ENCODE data around the gene RILPL1. TPM values are rescaled to one million over a fixed set of nuclear protein-coding genes. Genes with fewer than 3 reads are reported as not detected.

The RILPL1 gene
- total and polyA plus RNA-seq, 12 donors = 12.9 to 42.9 (median 20.6) TPM

DNA sequence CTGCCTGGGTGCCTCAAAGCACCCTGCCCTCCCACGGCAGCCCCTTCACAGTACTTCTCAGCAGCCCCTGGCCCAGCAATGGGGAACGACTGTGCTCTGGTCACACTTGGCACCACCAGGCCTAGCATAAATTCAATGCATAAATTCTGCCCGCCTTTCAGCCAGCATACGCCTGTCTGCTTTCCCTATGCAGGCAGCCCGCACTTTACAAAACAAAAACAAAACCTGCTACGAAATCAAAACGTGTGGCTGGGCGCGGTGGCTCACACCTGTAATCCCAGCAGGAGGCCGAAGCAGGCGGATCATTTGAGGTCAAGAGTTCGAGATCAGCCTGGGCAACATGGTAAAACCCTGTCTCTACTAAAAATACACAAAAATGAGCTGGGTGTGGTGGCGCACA lies 42.0 kb downstream of the RILPL1 start:
- Histone ChIP-seq H3K36me3 (replicated peaks in 1 of 2) (peaks cover 0 to 2% of the 10 kb centered on the region in 2 donors), H3K4me1 (replicated peaks in 1 of 2) (no peaks in the 10 kb centered on the region), H3K27ac (no peak overlapping the region), H3K27me3 (no peaks in the 10 kb centered on the region), H3K4me3 (no peak overlapping the region), H3K9me3 (replicated peaks in 1 of 3) (no peaks in the 10 kb centered on the region)
- no peak for TF ChIP-seq POLR2A (IDR thresholded peaks at IDR 0.05)
- TF ChIP-seq, protein P1, sequence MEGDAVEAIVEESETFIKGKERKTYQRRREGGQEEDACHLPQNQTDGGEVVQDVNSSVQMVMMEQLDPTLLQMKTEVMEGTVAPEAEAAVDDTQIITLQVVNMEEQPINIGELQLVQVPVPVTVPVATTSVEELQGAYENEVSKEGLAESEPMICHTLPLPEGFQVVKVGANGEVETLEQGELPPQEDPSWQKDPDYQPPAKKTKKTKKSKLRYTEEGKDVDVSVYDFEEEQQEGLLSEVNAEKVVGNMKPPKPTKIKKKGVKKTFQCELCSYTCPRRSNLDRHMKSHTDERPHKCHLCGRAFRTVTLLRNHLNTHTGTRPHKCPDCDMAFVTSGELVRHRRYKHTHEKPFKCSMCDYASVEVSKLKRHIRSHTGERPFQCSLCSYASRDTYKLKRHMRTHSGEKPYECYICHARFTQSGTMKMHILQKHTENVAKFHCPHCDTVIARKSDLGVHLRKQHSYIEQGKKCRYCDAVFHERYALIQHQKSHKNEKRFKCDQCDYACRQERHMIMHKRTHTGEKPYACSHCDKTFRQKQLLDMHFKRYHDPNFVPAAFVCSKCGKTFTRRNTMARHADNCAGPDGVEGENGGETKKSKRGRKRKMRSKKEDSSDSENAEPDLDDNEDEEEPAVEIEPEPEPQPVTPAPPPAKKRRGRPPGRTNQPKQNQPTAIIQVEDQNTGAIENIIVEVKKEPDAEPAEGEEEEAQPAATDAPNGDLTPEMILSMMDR (IDR thresholded peaks at IDR 0.05) = no peak
- WGBS, 4 donors = 90 to 96% (median 93%) methylated on average over 12 to 13 of the region's 13 CpGs
- intact Hi-C loops (cut with DNase I) = no loop called here
- DNase-seq = no peak

DNA sequence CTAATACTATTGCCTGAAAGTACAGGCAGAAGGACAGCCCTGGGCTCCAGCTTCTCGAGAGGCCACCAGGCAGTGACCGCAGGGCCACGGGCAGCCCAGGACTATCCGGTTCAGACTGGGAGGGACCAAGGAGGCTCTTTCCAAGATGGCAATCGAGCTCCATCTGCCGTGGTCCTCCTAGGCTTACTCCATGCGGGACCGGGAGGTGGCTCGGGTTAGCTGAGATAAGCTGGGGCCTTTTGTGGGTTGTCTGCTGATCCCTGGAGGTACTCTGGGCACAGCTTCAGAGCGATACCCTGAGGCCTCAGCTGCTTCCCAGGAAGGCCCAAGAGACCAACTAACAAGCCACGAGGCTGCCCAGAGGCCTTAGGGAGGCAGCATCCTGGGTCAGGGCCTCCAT lies 42.5 kb downstream of the RILPL1 start:
- no peak overlapping the region for H3K4me3 ChIP-seq
- H3K36me3 ChIP-seq (replicated peaks in 1 of 2) = no peaks in the 10 kb centered on the region
- no peaks in the 10 kb centered on the region for H3K27me3 ChIP-seq
- H3K4me1 ChIP-seq (replicated peaks in 1 of 2) = no peaks in the 10 kb centered on the region
- intact Hi-C loops (cut with DNase I) = no loop called here
- WGBS, 4 donors = 84 to 94% (median 90%) methylated on average over 9 to 11 of the region's 11 CpGs
- H3K9me3 ChIP-seq (replicated peaks in 1 of 3) = no peaks in the 10 kb centered on the region
- TF ChIP-seq, protein P1 (IDR thresholded peaks at IDR 0.05) = no peak
- no peak for TF ChIP-seq POLR2A (IDR thresholded peaks at IDR 0.05)
- no peak for DNase-seq
- no peak overlapping the region for H3K27ac ChIP-seq

DNA sequence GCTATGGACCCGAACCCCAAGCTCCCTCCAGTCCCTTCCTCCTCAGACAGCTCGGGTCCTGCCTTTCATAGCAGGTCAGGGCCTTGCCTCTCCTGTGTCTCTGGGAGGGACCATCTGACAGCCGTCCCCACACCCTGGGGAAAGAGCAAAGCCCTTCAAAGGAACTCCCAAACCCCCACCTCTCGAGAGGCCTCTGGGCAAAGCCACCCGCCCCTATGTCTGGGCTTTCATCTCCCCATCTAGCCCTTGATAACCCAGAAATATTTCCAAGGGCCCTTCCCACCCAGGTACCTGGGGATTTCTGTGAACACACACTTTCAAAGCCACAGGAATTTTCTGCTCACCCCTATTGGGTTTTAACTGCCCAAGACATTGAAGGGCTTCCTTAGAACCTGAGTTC lies 43.4 kb downstream of the RILPL1 start:
- intact Hi-C loops (cut with DNase I) = no loop called here
- no peak overlapping the region for H3K27ac ChIP-seq
- DNase-seq = no peak
- H3K36me3 ChIP-seq (replicated peaks in 1 of 2) = no peaks in the 10 kb centered on the region
- no peaks in the 10 kb centered on the region for H3K27me3 ChIP-seq
- WGBS, 4 donors = 86 to 93% (median 87%) methylated on average over 2 to 5 of the region's 5 CpGs
- TF ChIP-seq POLR2A (IDR thresholded peaks at IDR 0.05) = no peak
- TF ChIP-seq, protein P1 (IDR thresholded peaks at IDR 0.05) = no peak
- H3K4me3 ChIP-seq = no peak overlapping the region
- no peaks in the 10 kb centered on the region for H3K4me1 ChIP-seq (replicated peaks in 1 of 2)
- H3K9me3 ChIP-seq (replicated peaks in 1 of 3) = no peaks in the 10 kb centered on the region

DNA sequence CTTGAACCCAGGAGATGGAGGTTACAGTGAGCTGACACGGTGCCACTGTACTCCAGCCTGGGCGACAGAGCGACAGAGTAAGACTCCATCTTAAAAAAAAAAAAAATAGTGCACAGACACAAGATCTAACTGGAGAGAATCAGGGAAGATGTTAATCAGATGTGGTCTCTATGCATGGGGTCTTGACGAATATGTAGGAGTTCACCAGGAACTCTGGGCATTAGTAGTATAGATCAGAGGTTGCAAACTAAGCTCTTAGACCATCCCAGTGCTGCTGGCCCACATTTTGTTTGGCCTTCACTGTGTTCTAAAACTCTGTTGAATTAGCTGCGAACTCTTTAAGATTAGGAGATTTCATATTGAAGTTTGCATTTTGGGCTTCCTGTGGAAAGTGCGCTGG lies 43.9 kb downstream of the RILPL1 start:
- no peaks in the 10 kb centered on the region for H3K36me3 ChIP-seq (replicated peaks in 1 of 2)
- WGBS, 4 donors = 85 to 98% (median 96%) methylated on average over 6 of the region's 6 CpGs
- DNase-seq = no peak

More for the DNA sequence above, 43.9 kb downstream of the RILPL1 start:
- Histone ChIP-seq H3K9me3 (replicated peaks in 1 of 3) (no peaks in the 10 kb centered on the region), H3K4me1 (replicated peaks in 1 of 2) (no peaks in the 10 kb centered on the region), H3K27ac (no peak overlapping the region), H3K4me3 (no peak overlapping the region), H3K27me3 (no peaks in the 10 kb centered on the region)
- intact Hi-C loops (cut with DNase I) = no loop called here
- no peak for TF ChIP-seq POLR2A (IDR thresholded peaks at IDR 0.05)
- TF ChIP-seq, protein P1 (IDR thresholded peaks at IDR 0.05) = no peak
